HepG2 (cell line): ENCODE results near the gene TGIF1. TPM values are rescaled to one million over a fixed set of nuclear protein-coding genes. Genes with fewer than 3 reads are reported as not detected.

Source experiments
- ATAC-seq: fragments of 200-7000 bp; cut with Tn5 transposase; 3 replicates; pipeline ENCODE4 v1.9.1; 2020; ENCODE audit warnings: mild to moderate bottlenecking, moderate library complexity
- BruUV-seq: library from RNA; stranded (reverse); fragments of 400-500 nt; replicated peaks from 2 replicates; lab custom pipeline; 2021; lab: Mats Ljungman, UMichigan
- CTCF ChIA-PET: fragments of 300-600 bp; formaldehyde crosslinking; extraction: SDS; loops from one replicate; lab custom pipeline; 2021; ENCODE audit warnings: low total read pairs, inconsistent platforms, low intra/inter-chr PET ratio; lab: Yijun Ruan, JAX
- POLR2A ChIA-PET: fragments of 350-600 bp; sonication (Branson Sonifier 250); formaldehyde crosslinking; loops from one replicate; lab custom pipeline; 2020; ENCODE audit warnings: antibody characterized with exemption, inconsistent platforms; lab: Yijun Ruan, JAX
- DNase-seq: peaks from one replicate; pipeline ENCODE4 v3.0.0-alpha.2; 2015; ENCODE audit warnings: low spot score
- FAIRE-seq: peaks from 3 replicates; lab custom pipeline; 2011; peaks lifted over from hg19 to GRCh38; lab: Jason Lieb, UNC
- H2AFZ ChIP-seq: one replicate; pipeline ENCODE4 v1.6.1; 2011; ENCODE audit warnings: low read length, inconsistent platforms
- H3K27ac ChIP-seq: fragments of 300-600 bp; 3 replicates; pipeline ENCODE4 v1.8.0; 2011; ENCODE audit warnings: mixed run types, mild to moderate bottlenecking, mixed read lengths, low read length, inconsistent platforms; ENCODE audit not compliant: insufficient read depth; ENCODE audit errors: extremely low read length
- H3K27me3 ChIP-seq, 2 experiments: fragments of 200-600 bp in 1 of 2; 2 replicates in 1 of 2; 3 replicates in 1 of 2; pipeline versions ENCODE4 v1.6.0 to v1.8.0; 2011; ENCODE audit warnings: low read length in 2 of 2, mild to moderate bottlenecking in 2 of 2, moderate library complexity in 2 of 2, inconsistent platforms in 1 of 2; ENCODE audit not compliant: insufficient read depth in 2 of 2, control insufficient read depth in 1 of 2
- H3K36me3 ChIP-seq, 2 experiments: fragments of 200-600 bp in 1 of 2; replicated peaks in 1 of 2; 2 replicates in 1 of 2; 3 replicates in 1 of 2; pipeline versions ENCODE4 v1.5.1 to v1.8.0; 2011; ENCODE audit warnings: low read length in 2 of 2, inconsistent platforms in 1 of 2; ENCODE audit not compliant: insufficient read depth in 2 of 2, control insufficient read depth in 1 of 2
- H3K4me1 ChIP-seq: 2 replicates; pipeline ENCODE4 v1.5.1; 2012; ENCODE audit warnings: low read length, inconsistent platforms; ENCODE audit not compliant: insufficient read depth
- H3K4me2 ChIP-seq: 2 replicates; pipeline ENCODE4 v1.6.0; 2011; ENCODE audit warnings: low read depth, low read length, inconsistent platforms
- H3K4me3 ChIP-seq, 3 experiments: fragments of 200-600 bp in 1 of 3; sonication (generic), shearing (Covaris generic) in 1 of 3; replicated peaks in 1 of 3; 2 replicates each; pipeline ENCODE4 v1.5.1; 2011 to 2016; ENCODE audit warnings: low read length in 3 of 3, inconsistent platforms in 2 of 3, low read depth in 2 of 3, mild to moderate bottlenecking in 2 of 3, control low read depth in 1 of 3, mixed read lengths in 1 of 3; ENCODE audit not compliant: insufficient read depth in 1 of 3
- H3K79me2 ChIP-seq: one replicate; pipeline ENCODE4 v1.6.1; 2011; ENCODE audit warnings: low read length, inconsistent platforms; ENCODE audit not compliant: insufficient read depth
- H3K9ac ChIP-seq: 2 replicates; pipeline ENCODE4 v1.6.0; 2011; ENCODE audit warnings: mild to moderate bottlenecking, low read depth, low read length, inconsistent platforms; ENCODE audit not compliant: insufficient read depth
- H3K9me3 ChIP-seq: 2 replicates; pipeline ENCODE4 v1.5.1; 2012; ENCODE audit warnings: mild to moderate bottlenecking, low read length
- H4K20me1 ChIP-seq: 2 replicates; pipeline ENCODE4 v1.6.0; 2011; ENCODE audit warnings: inconsistent platforms, mild to moderate bottlenecking, low read length, moderate library complexity; ENCODE audit not compliant: insufficient read depth
- CBFB ChIP-seq: sonication (generic); formaldehyde crosslinking; IDR thresholded peaks from 2 replicates; pipeline ENCODE4 v1.4.0; 2020; ENCODE audit warnings: missing genetic modification reagents
- WGBS: methylation state at CpG from one replicate; pipeline ENCODE4 v1.1.6; 2017; ENCODE audit warnings: low lambda C conversion rate; 5-methylcytosine and 5-hydroxymethylcytosine counted together
- in situ Hi-C: cut with HindIII; loops from 2 replicates; pipeline ENCODE4 v1.10.0; 2017; ENCODE audit warnings: low pct_unique_long_range_greater_than_20kb; ENCODE audit not compliant: extremely low pct_ligation_motif_present
- intact Hi-C: fragments of 100-400 bp; cut with micrococcal nuclease; formaldehyde crosslinking; loops from one replicate; pipeline ENCODE4 v1.10.0; 2022; ENCODE audit not compliant: unreplicated experiment
- polyA plus RNA-seq, 8 experiments: library from polyadenylated mRNA; depleted of rRNA in 3 of 8; stranded (reverse) in 7 of 8; unstranded in 1 of 8; fragments of >200 nt; fragmentation: Illumina TruSeq in 4 of 8; extraction: Trizol in 4 of 8; gene quantifications; 2 replicates each; pipeline versions ENCODE4 v1.2.1 to v1.2.3, GENCODE V29; 2011 to 2016; ENCODE audit warnings: low read depth in 4 of 8, missing spikeins in 1 of 8, mixed read lengths in 1 of 8; ENCODE audit not compliant: insufficient read depth in 1 of 8
- total RNA-seq, 5 experiments: library from RNA; depleted of rRNA; stranded (reverse); fragments of >200 nt; fragmentation: Illumina TruSeq; extraction: Trizol; gene quantifications; 2 replicates each; pipeline ENCODE4 v1.2.3, GENCODE V29; 2016; ENCODE audit warnings: low read depth in 1 of 5
- TF ChIP-seq, protein P1 (sequence below): sonication (generic); formaldehyde crosslinking; IDR thresholded peaks from 2 replicates; pipeline ENCODE4 v1.4.0; 2020; ENCODE audit warnings: missing genetic modification reagents

The TGIF1 gene
- total and polyA plus RNA-seq, 2 of the 13 experiments (the other 11 are each of a cell fraction or from before 2014, with no cell fraction given): 50.0 to 76.1 TPM

DNA sequence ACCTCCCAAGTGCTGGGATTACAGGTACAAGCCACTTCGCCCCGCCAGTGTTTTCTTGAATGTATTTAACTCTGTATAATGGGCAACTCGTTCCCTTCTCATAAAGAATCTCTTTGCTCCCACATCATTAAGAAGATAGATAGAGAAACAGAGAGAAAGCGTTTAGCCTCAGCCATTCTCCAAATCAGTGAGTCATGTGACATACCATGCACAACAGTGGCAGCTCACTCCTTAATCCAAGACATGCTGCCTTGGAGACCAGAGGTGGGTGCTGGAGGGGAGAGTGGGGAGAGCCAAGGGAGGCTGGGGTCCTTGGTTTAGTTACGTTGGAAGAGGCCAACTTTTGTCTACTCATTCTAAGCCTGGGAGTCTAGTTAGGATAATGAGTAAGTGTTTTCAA is 54.7 kb downstream of the TGIF1 start:
- Histone ChIP-seq H3K4me3 (no peak overlapping the region), H3K27me3 (peaks cover 1 to 18% of the 10 kb centered on the region in 2 experiments; a peak in 4 of 5 replicates), H3K9me3 (no peaks in the 10 kb centered on the region), H3K4me2 (no peak overlapping the region), H3K27ac (no peak overlapping the region), H3K4me1 (peaks cover 7% of the 10 kb centered on the region), H3K9ac (no peak overlapping the region), H3K79me2 (no peaks in the 10 kb centered on the region), H3K36me3 (no peaks in the 10 kb centered on the region), H2AFZ (no peak overlapping the region), H4K20me1 (no peaks in the 10 kb centered on the region)
- TF ChIP-seq, protein P1, sequence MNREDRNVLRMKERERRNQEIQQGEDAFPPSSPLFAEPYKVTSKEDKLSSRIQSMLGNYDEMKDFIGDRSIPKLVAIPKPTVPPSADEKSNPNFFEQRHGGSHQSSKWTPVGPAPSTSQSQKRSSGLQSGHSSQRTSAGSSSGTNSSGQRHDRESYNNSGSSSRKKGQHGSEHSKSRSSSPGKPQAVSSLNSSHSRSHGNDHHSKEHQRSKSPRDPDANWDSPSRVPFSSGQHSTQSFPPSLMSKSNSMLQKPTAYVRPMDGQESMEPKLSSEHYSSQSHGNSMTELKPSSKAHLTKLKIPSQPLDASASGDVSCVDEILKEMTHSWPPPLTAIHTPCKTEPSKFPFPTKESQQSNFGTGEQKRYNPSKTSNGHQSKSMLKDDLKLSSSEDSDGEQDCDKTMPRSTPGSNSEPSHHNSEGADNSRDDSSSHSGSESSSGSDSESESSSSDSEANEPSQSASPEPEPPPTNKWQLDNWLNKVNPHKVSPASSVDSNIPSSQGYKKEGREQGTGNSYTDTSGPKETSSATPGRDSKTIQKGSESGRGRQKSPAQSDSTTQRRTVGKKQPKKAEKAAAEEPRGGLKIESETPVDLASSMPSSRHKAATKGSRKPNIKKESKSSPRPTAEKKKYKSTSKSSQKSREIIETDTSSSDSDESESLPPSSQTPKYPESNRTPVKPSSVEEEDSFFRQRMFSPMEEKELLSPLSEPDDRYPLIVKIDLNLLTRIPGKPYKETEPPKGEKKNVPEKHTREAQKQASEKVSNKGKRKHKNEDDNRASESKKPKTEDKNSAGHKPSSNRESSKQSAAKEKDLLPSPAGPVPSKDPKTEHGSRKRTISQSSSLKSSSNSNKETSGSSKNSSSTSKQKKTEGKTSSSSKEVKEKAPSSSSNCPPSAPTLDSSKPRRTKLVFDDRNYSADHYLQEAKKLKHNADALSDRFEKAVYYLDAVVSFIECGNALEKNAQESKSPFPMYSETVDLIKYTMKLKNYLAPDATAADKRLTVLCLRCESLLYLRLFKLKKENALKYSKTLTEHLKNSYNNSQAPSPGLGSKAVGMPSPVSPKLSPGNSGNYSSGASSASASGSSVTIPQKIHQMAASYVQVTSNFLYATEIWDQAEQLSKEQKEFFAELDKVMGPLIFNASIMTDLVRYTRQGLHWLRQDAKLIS: no peak
- no peak for TF ChIP-seq CBFB (CRISPR knock-in tag)
- FAIRE-seq: no peak
- intact Hi-C loops (no loop called here), in situ Hi-C loops (no loop called here)
- DNase-seq: no peak
- no TSS peak for BruUV-seq
- ATAC-seq: no peak
- CTCF ChIA-PET: no interaction called here
- WGBS: 22% methylated on average over 5 of the region's 5 CpGs
- POLR2A ChIA-PET: no interaction called here
